DOHH2 (cell line): ENCODE measurements around the gene ARHGEF4.

Source experiments
- CTCF ChIP-seq: fragments of 200-600 bp; sonication (generic); IDR thresholded peaks from one replicate; pipeline ENCODE4 v1.5.1; 2014; ENCODE audit warnings: antibody characterized with exemption, mild to moderate bottlenecking, low read depth, low read length; ENCODE audit not compliant: poor library complexity, severe bottlenecking
- EZH2phosphoT487 ChIP-seq: fragments of 200-600 bp; sonication (generic); IDR thresholded peaks from 2 replicates; pipeline ENCODE4 v1.6.1; 2017; ENCODE audit warnings: borderline replicate concordance, mild to moderate bottlenecking, antibody characterized with exemption, low read length, moderate library complexity, mixed read lengths

- TF ChIP-seq CTCF (no peak), EZH2phosphoT487 (no peak)
Observed at GRCh38 chr2:131092458-131093005, 255.8 kb downstream of the ARHGEF4 start.
